A673 (cell line): Measurements from ENCODE around the gene PRDM16.
A peak's percentile ranks its signal among the peaks of the same experiment; 100 is the strongest.

Source experiments
- CTCF ChIP-seq: fragments of 300-800, 200-600 bp; sonication (generic); conservative IDR thresholded peaks from 2 replicates; pipeline ENCODE4 v1.5.1; 2017; ENCODE audit warnings: low read depth, mild to moderate bottlenecking, antibody characterized with exemption, low read length, moderate library complexity, mixed read lengths
- EZH2 ChIP-seq: fragments of 200-600 bp; sonication (generic); IDR thresholded peaks from 2 replicates; pipeline ENCODE4 v1.6.1; 2017; ENCODE audit warnings: borderline replicate concordance, low read depth, mild to moderate bottlenecking, mixed read lengths, antibody characterized with exemption, low read length; ENCODE audit not compliant: poor library complexity, severe bottlenecking

GRCh38 chr1:3067671-3068563, 1.1 kb upstream of the PRDM16 start:
- TF ChIP-seq CTCF (no peak), EZH2 (peak; percentile 45)
